Thymus (tissue), 11 donors: ENCODE data around the gene NSUN7. TPM values are rescaled to one million over a fixed set of nuclear protein-coding genes. Genes with fewer than 3 reads are reported as not detected.
A peak's percentile ranks its signal among the peaks of the same experiment; 100 is the strongest.

Source experiments
- DNase-seq, 9 donors: peaks; one replicate each; pipeline ENCODE4 v3.0.0-alpha.2; 2013; ENCODE audit warnings: low spot score in 9 of 9, low read depth in 6 of 9, missing footprints in 1 of 9
- H3K27ac ChIP-seq, 2 donors: one replicate each; pipeline ENCODE4 v1.5.1; 2013; ENCODE audit warnings: control low read depth in 1 of 2, low read depth in 1 of 2, low read length in 1 of 2, mild to moderate bottlenecking in 1 of 2, moderate library complexity in 1 of 2
- H3K27me3 ChIP-seq, 2 donors: one replicate each; pipeline ENCODE4 v1.5.1; 2013; ENCODE audit warnings: low read length in 1 of 2; ENCODE audit not compliant: control insufficient read depth in 2 of 2, insufficient read depth in 1 of 2
- H3K36me3 ChIP-seq, 2 donors: one replicate each; pipeline ENCODE4 v1.5.1; 2013; ENCODE audit warnings: low read length in 1 of 2, mild to moderate bottlenecking in 1 of 2, moderate library complexity in 1 of 2; ENCODE audit not compliant: control insufficient read depth in 2 of 2, insufficient read depth in 2 of 2
- H3K4me1 ChIP-seq, 2 donors: one replicate each; pipeline ENCODE4 v1.5.1; 2013; ENCODE audit warnings: low read length in 2 of 2; ENCODE audit not compliant: control insufficient read depth in 2 of 2, insufficient read depth in 2 of 2
- H3K4me3 ChIP-seq, 2 donors: one replicate each; pipeline ENCODE4 v1.5.1; 2013; ENCODE audit warnings: low read length in 2 of 2, control low read depth in 1 of 2, mild to moderate bottlenecking in 1 of 2
- H3K9me3 ChIP-seq, 2 donors: one replicate each; pipeline ENCODE4 v1.5.1; 2013; ENCODE audit warnings: low read length in 1 of 2, mild to moderate bottlenecking in 1 of 2; ENCODE audit not compliant: control insufficient read depth in 2 of 2, insufficient read depth in 1 of 2
- WGBS: extraction: QIAGEN DNeasy Blood & Tissue Kit; methylation state at CpG from one replicate; pipeline ENCODE4 v1.1.7; 2013; 5-methylcytosine and 5-hydroxymethylcytosine counted together
- polyA plus RNA-seq: library from polyadenylated mRNA; stranded (reverse); fragments of 200-250 nt; gene quantifications from one replicate; pipeline ENCODE4 v1.2.3, GENCODE V29; 2013
- total RNA-seq: library from RNA; stranded (reverse); fragments of 120-200 nt; gene quantifications from one replicate; pipeline ENCODE4 v1.2.4, GENCODE V29; 2013
- donor health status: healthy.

The NSUN7 gene
- total and polyA plus RNA-seq, 2 donors: 1.3 to 1.7 TPM

DNA sequence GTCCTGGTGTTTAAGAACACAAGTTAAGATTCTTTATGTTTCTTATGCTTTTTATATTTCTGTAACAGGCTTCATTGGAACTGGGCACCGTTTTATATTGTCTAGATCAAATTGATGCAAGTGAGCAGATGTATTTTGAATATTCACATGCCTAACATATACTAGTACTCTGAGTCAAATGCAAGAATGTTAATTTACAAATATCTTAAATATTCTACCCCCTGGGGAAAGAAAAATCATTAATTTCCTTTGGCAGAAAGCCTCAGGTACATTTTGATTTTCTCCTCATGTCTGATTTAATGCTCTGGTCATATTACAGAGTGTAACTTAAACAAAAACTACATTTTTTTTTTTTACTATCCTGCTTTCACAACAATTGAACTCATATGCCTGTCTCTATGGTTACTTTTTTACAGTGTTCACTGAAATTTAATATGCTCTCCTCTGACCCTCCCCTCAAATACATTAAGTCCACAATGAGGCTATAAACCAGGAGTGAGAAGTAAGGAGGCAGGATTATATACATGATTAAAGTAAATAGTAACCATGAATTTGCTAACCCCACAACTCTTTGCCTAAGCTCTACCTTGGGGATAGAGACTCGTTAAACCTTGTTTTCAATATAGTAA, 2.4 kb upstream of the NSUN7 start:
- Histone ChIP-seq H3K27ac (no peak overlapping the region), H3K4me3 (no peak overlapping the region), H3K36me3 (no peaks in the 10 kb centered on the region), H3K27me3 (peaks cover 5 to 22% of the 10 kb centered on the region in 2 donors), H3K9me3 (no peaks in the 10 kb centered on the region), H3K4me1 (peaks cover 0 to 8% of the 10 kb centered on the region in 2 donors)
- no peak for DNase-seq
- WGBS: 95% methylated on average over 2 of the region's 2 CpGs

- Histone ChIP-seq H3K27me3 (peaks cover 5 to 22% of the 10 kb centered on the region in 2 donors), H3K4me1 (peaks cover 0 to 8% of the 10 kb centered on the region in 2 donors), H3K27ac (no peak overlapping the region), H3K36me3 (no peaks in the 10 kb centered on the region), H3K4me3 (peak overlapping the region; percentile 57 to 73), H3K9me3 (no peaks in the 10 kb centered on the region)
- WGBS: 34% methylated on average over 30 of the region's 30 CpGs
- DNase-seq: peak in 3 of 9 donors; percentile 5 to 51 (median 17)
Measured at GRCh38 chr4:40750461-40751258, 905 bp downstream of the NSUN7 start.

DNA sequence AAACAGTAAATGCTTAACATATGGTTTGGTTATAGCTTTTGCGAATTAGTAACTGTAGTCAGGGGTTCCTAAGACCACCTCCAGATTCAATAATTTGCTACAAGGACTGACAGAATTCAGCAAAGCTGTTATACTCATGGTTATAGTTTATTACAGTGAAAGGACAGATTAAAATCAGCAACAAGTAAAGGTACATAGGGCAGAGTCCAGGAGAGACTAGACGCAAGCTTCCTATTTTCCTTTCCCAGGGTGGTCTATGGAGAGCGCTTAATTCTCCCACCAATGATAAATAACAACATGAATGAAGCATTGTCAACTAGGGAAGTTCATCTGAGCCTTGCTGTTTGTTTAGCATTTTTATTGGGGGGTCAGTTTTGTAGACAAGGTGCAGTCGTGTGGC, 5.9 kb downstream of the NSUN7 start:
- Histone ChIP-seq H3K27ac (no peak overlapping the region), H3K36me3 (no peaks in the 10 kb centered on the region), H3K4me1 (peaks cover 0 to 2% of the 10 kb centered on the region in 2 donors), H3K4me3 (no peak overlapping the region), H3K27me3 (peaks cover 5 to 6% of the 10 kb centered on the region in 2 donors), H3K9me3 (no peaks in the 10 kb centered on the region)
- no peak for DNase-seq
- WGBS: 98% methylated on average over 4 of the region's 4 CpGs

DNA sequence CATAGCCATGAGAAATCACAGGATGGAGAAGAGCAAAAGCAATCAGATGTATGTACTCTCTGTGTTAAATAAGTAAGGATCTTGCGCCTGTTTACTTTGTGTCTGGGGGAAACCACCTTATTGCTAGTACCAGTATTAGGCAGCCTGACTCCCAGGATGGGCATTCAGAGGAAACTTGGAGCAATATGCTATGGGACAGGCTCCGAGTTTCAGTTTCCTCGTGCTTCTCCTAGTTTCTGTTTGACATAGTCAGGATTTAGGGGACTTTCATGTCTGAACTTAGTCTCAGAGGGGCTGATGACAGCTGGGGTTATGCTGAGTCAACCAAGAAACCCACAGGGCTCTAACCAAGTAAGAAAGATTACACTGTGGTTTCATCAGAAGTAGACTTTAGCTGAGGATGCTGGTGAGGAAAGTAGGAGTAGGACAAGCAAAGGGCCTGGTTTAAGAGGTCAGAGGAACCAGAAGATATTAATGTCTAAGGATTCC, 13.5 kb downstream of the NSUN7 start:
- Histone ChIP-seq H3K4me3 (no peak overlapping the region), H3K4me1 (peaks cover 0 to 4% of the 10 kb centered on the region in 2 donors), H3K27ac (no peak overlapping the region), H3K27me3 (no peaks in the 10 kb centered on the region), H3K9me3 (no peaks in the 10 kb centered on the region), H3K36me3 (no peaks in the 10 kb centered on the region)
- WGBS: 36% methylated on average over 3 of the region's 3 CpGs
- DNase-seq: peak in 5 of 9 donors; percentile 9 to 69 (median 32)

DNA sequence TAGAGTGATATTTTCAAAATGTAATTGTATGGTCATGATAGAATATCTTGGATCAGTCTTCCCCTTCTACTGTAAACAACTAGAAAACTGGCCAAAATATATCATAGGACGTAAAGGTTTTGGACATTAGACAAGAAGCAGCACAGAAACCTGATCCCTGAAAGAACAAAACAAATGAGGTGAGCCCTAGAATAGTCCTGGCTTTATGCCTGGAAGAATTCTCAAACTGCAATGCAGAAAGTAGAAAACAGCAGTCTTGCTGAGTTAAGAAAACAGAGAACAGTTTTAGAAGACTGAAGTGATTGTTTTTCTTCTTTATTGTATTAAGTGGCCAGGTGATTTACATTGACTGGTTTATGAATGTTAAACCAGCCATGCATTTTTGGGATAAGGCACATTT, 19.5 kb downstream of the NSUN7 start:
- no peak overlapping the region for H3K27ac ChIP-seq
- no peaks in the 10 kb centered on the region for H3K9me3 ChIP-seq
- no peaks in the 10 kb centered on the region for H3K36me3 ChIP-seq
- no peaks in the 10 kb centered on the region for H3K27me3 ChIP-seq
- H3K4me3 ChIP-seq: no peak overlapping the region
- no peaks in the 10 kb centered on the region for H3K4me1 ChIP-seq
- DNase-seq: no peak
- WGBS: 93% methylated on average over 1 of the region's 1 CpG

DNA sequence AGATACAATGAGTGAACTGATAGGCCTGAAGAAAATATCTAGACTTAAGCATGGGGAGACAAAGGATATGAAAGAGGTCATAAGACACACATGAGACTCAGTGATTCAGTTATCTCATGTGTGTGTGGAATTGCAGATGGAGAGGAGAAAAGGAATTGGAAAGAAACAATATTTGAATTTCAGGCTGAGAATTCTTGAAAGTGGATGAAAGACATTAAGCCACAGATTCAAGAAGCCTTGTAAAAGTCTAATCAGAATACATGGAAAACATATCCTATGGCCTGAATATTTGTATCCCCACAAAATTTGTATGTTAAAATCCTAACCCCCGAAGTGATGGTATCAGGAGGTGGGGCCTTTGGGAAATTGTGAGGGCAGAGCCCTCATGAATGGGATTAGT, 28.3 kb downstream of the NSUN7 start:
- DNase-seq: no peak
- H3K4me3 ChIP-seq: no peak overlapping the region
- no peaks in the 10 kb centered on the region for H3K4me1 ChIP-seq
- H3K27ac ChIP-seq: no peak overlapping the region
- H3K27me3 ChIP-seq: no peaks in the 10 kb centered on the region
- 100% methylated on average over 1 of the region's 1 CpG for WGBS
- no peaks in the 10 kb centered on the region for H3K9me3 ChIP-seq
- H3K36me3 ChIP-seq: no peaks in the 10 kb centered on the region

- no peak for DNase-seq
- Histone ChIP-seq H3K4me1 (no peaks in the 10 kb centered on the region), H3K27ac (no peak overlapping the region), H3K27me3 (no peaks in the 10 kb centered on the region), H3K4me3 (no peak overlapping the region), H3K9me3 (no peaks in the 10 kb centered on the region), H3K36me3 (no peaks in the 10 kb centered on the region)
- 97% methylated on average over 2 of the region's 2 CpGs for WGBS
Measured at GRCh38 chr4:40782876-40783275, 33.1 kb downstream of the NSUN7 start.

DNA sequence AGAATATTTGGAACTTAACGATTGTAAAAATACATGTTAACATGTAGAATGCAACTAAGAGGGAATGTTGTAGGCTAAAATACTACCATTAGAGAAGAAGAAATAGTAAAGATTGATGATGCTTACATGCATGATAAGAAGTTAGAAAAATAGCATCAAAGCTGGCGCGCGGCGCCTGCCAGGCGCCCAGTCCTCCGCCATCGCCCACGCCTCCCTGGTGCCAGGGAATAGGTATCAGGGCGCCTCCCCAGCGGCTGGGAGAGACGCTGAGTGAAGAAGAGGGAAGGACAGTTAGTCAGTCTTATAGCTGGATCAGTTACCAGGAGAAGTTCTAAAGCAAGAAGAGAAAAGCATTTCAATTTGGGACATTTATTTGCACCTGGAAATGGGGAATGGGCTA, 36.0 kb downstream of the NSUN7 start:
- H3K4me1 ChIP-seq: no peaks in the 10 kb centered on the region
- no peak overlapping the region for H3K27ac ChIP-seq
- no peaks in the 10 kb centered on the region for H3K27me3 ChIP-seq
- H3K36me3 ChIP-seq: no peaks in the 10 kb centered on the region
- no peak for DNase-seq
- no peaks in the 10 kb centered on the region for H3K9me3 ChIP-seq
- H3K4me3 ChIP-seq: no peak overlapping the region
- 99% methylated on average over 12 of the region's 12 CpGs for WGBS

- H3K9me3 ChIP-seq: no peaks in the 10 kb centered on the region
- H3K27ac ChIP-seq: no peak overlapping the region
- H3K4me3 ChIP-seq: no peak overlapping the region
Measured at GRCh38 chr4:40788331-40788730, 38.6 kb downstream of the NSUN7 start.

More at GRCh38 chr4:40788331-40788730, 38.6 kb downstream of the NSUN7 start:
- no peaks in the 10 kb centered on the region for H3K36me3 ChIP-seq
- WGBS: 99% methylated on average over 2 of the region's 2 CpGs
- H3K4me1 ChIP-seq: no peaks in the 10 kb centered on the region
- no peaks in the 10 kb centered on the region for H3K27me3 ChIP-seq
- DNase-seq: no peak
